Thoracic aorta (tissue), 2 donors: ENCODE measurements around the gene REEP3. TPM values are rescaled to one million over a fixed set of nuclear protein-coding genes. Genes with fewer than 3 reads are reported as not detected.
A peak's percentile ranks its signal among the peaks of the same experiment; 100 is the strongest.

Experiments used
- ATAC-seq: fragments of 150-250 bp; one replicate; pipeline ENCODE4 v1.8.0; 2017; ENCODE audit warnings: low read depth; ENCODE audit not compliant: insufficient number of reproducible peaks, low FRiP score
- DNase-seq: peaks from one replicate; pipeline ENCODE4 v3.0.0-alpha.2; 2020; ENCODE audit warnings: low spot score
- H3K27ac ChIP-seq, 2 donors: fragments of 200-600 bp; sonication (generic); 1 replicate in 1 of 2; 2 replicates in 1 of 2; pipeline ENCODE4 v1.5.1; 2016; ENCODE audit warnings: mild to moderate bottlenecking in 2 of 2, moderate library complexity in 2 of 2
- H3K27me3 ChIP-seq: fragments of 200-600 bp; sonication (generic); replicated peaks from 2 replicates; pipeline ENCODE4 v1.6.0; 2016; ENCODE audit warnings: mild to moderate bottlenecking; ENCODE audit not compliant: insufficient read depth
- H3K36me3 ChIP-seq: fragments of 200-600 bp; sonication (generic); one replicate; pipeline ENCODE4 v1.5.1; 2016
- H3K4me1 ChIP-seq, 2 donors: fragments of 200-600 bp; sonication (generic); 1 replicate in 1 of 2; 2 replicates in 1 of 2; pipeline versions ENCODE4 v1.5.1 to v1.6.0; 2016; ENCODE audit warnings: low read depth in 2 of 2, mild to moderate bottlenecking in 1 of 2; ENCODE audit not compliant: control insufficient read depth in 1 of 2
- H3K4me3 ChIP-seq: fragments of 200-600 bp; sonication (generic); 2 replicates; pipeline ENCODE4 v1.5.1; 2016; ENCODE audit warnings: mild to moderate bottlenecking
- H3K9me3 ChIP-seq: fragments of 200-600 bp; sonication (generic); 2 replicates; pipeline ENCODE4 v1.5.1; 2016
- total RNA-seq, 2 donors: library from RNA; depleted of rRNA; stranded (reverse); fragments of >200 nt; gene quantifications; one replicate each; pipeline versions ENCODE4 v1.1.0 to v1.2.3, GENCODE V29; 2016
- TF ChIP-seq, protein P1 (sequence below): fragments of 200-600 bp; sonication (generic); IDR thresholded peaks from one replicate; pipeline ENCODE4 v1.5.1; 2019; ENCODE audit warnings: antibody characterized with exemption

The REEP3 gene
- total RNA-seq, 2 donors from 2014 or later: 75.0 to 91.6 TPM

- DNase-seq (no peak), ATAC-seq (no peak)
- no peaks in the 10 kb centered on the region for H3K27me3 ChIP-seq
- no peaks in the 10 kb centered on the region for H3K36me3 ChIP-seq
- TF ChIP-seq, protein P1, sequence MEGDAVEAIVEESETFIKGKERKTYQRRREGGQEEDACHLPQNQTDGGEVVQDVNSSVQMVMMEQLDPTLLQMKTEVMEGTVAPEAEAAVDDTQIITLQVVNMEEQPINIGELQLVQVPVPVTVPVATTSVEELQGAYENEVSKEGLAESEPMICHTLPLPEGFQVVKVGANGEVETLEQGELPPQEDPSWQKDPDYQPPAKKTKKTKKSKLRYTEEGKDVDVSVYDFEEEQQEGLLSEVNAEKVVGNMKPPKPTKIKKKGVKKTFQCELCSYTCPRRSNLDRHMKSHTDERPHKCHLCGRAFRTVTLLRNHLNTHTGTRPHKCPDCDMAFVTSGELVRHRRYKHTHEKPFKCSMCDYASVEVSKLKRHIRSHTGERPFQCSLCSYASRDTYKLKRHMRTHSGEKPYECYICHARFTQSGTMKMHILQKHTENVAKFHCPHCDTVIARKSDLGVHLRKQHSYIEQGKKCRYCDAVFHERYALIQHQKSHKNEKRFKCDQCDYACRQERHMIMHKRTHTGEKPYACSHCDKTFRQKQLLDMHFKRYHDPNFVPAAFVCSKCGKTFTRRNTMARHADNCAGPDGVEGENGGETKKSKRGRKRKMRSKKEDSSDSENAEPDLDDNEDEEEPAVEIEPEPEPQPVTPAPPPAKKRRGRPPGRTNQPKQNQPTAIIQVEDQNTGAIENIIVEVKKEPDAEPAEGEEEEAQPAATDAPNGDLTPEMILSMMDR: no peak
- peak overlapping the region; percentile 13 for H3K4me3 ChIP-seq
- peaks cover 40 to 86% of the 10 kb centered on the region in 2 donors for H3K4me1 ChIP-seq
- no peaks in the 10 kb centered on the region for H3K9me3 ChIP-seq
- H3K27ac ChIP-seq: peak overlapping the region; percentile 66 to 74
Measured at GRCh38 chr10:63579371-63580014, 58.3 kb downstream of the REEP3 start.

- H3K27ac ChIP-seq: peak overlapping the region; percentile 35 to 78
Measured at GRCh38 chr10:63582690-63583089, 61.5 kb downstream of the REEP3 start.

GRCh38 chr10:63583397-63583796 is 62.2 kb downstream of the REEP3 start:
- DNase-seq (no peak), ATAC-seq (no peak)
- TF ChIP-seq, protein P1: no peak
- peak overlapping the region; percentile 48 for H3K4me3 ChIP-seq
- no peaks in the 10 kb centered on the region for H3K9me3 ChIP-seq
- H3K4me1 ChIP-seq: peaks cover 41 to 80% of the 10 kb centered on the region in 2 donors
- H3K27ac ChIP-seq: peak overlapping the region; percentile 55 to 78
- no peaks in the 10 kb centered on the region for H3K27me3 ChIP-seq
- H3K36me3 ChIP-seq: no peaks in the 10 kb centered on the region

More at GRCh38 chr10:63582690-63583089, 61.5 kb downstream of the REEP3 start:
- Histone ChIP-seq H3K4me1 (peaks cover 41 to 79% of the 10 kb centered on the region in 2 donors), H3K36me3 (no peaks in the 10 kb centered on the region), H3K9me3 (no peaks in the 10 kb centered on the region), H3K27me3 (no peaks in the 10 kb centered on the region), H3K4me3 (no peak overlapping the region)
- TF ChIP-seq, protein P1: no peak
- no peak for DNase-seq
- ATAC-seq: no peak

- no peaks in the 10 kb centered on the region for H3K9me3 ChIP-seq
- H3K27me3 ChIP-seq: no peaks in the 10 kb centered on the region
- peaks cover 41 to 83% of the 10 kb centered on the region in 2 donors for H3K4me1 ChIP-seq
- peak overlapping the region; percentile 56 to 78 for H3K27ac ChIP-seq
- ATAC-seq: peak; percentile 76
- DNase-seq: no peak
- peak overlapping the region; percentile 48 for H3K4me3 ChIP-seq
- TF ChIP-seq, protein P1: no peak
- H3K36me3 ChIP-seq: no peaks in the 10 kb centered on the region
Measured at GRCh38 chr10:63583909-63584724, 62.9 kb downstream of the REEP3 start.

DNA sequence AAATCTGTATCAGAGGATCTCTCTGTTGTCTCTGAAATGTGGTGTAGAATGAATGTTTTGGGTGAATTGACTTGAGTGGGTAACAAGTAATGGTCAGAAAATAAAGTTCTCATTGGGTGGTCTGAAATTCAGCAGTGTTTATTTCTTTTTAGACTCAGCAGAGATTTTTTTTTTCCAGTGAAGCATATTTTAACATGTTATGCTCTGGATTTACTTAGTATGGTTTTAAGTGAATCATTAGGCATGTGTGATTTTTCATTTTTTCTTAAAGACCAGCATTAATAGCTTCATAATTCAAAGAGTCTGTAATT is 63.5 kb downstream of the REEP3 start:
- DNase-seq: no peak
- TF ChIP-seq, protein P1: no peak
- Histone ChIP-seq H3K9me3 (no peaks in the 10 kb centered on the region), H3K4me3 (no peak overlapping the region), H3K27ac (peak overlapping the region; percentile 56 to 78), H3K4me1 (peaks cover 37 to 78% of the 10 kb centered on the region in 2 donors), H3K36me3 (no peaks in the 10 kb centered on the region), H3K27me3 (no peaks in the 10 kb centered on the region)
- ATAC-seq: no peak
